Upper lobe of left lung (tissue), 4 donors: ENCODE data around the gene DIPK1A.

Source experiments
- CTCF ChIP-seq, 6 experiments: fragments of 450-650 bp in 4 of 6; fragments of 200-600 bp in 2 of 6; sonication (generic) in 2 of 6; IDR thresholded peaks; one replicate each; pipeline ENCODE4 v1.5.1; 2016 to 2019; ENCODE audit warnings: antibody characterized with exemption in 6 of 6
- POLR2A ChIP-seq, 4 donors: fragments of 450-650 bp; IDR thresholded peaks; one replicate each; pipeline ENCODE4 v1.5.1; 2016 to 2017; ENCODE audit warnings: antibody characterized with exemption in 4 of 4, mild to moderate bottlenecking in 2 of 4
- POLR2AphosphoS5 ChIP-seq, 2 donors: sonication (generic); formaldehyde crosslinking; IDR thresholded peaks; one replicate each; pipeline ENCODE4 v1.5.1; 2017; ENCODE audit warnings: antibody characterized with exemption in 2 of 2

DNA sequence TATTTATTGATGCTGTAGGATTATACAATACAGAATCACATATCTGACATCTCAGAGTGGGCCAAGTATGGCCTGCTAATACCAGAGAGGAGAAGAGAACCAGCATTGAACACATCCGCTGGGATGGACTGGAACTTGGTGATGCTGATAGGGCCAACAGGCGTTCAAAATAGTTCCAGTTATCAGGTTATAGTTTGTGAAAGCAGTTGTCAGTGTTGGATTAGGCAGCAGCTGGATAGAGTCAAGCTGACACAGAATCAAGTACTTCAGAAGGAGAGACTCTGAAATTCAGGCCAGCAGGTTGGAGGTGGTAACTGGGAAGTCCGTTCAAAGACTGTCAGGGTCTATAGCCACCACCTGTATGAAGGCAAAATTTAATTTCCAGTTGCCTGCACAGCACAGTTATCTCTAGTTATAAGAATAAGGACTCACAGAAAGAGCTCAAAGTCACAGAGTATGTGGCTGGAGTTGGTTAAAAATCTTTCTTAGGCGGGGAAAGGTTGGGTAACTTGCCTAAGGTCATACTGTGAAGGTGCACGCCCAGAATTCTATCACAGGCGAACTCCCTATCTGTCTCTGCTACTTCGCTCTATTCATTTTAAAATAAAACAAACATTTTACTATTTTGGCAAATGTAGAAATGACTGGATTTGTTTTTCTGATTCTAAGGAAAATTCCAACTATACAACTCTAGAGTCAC lies 9.9 kb upstream of the DIPK1A start:
- TF ChIP-seq CTCF (IDR thresholded peaks at IDR 0.05) (no peak), POLR2A (IDR thresholded peaks at IDR 0.05) (no peak), POLR2AphosphoS5 (IDR thresholded peaks at IDR 0.05) (no peak)
